ENCODE measurements around the gene GSG1L. TPM values are rescaled to one million over a fixed set of nuclear protein-coding genes. Genes with fewer than 3 reads are reported as not detected.
A peak's percentile ranks its signal among the peaks of the same experiment; 100 is the strongest.

The GSG1L gene
- total RNA-seq, 1 donor, result not detected

- no peaks in the 10 kb centered on the region for H3K36me3 ChIP-seq (ENCODE audit: insufficient read depth, low read length)
- DNase-seq (ENCODE audit: insufficient read length, low spot score, missing footprints), result no peak
- TF ChIP-seq CTCF (IDR thresholded peaks at IDR 0.05; ENCODE audit: extremely low read depth, low read depth, low read length), result no peak
- no peaks in the 10 kb centered on the region for H3K79me2 ChIP-seq (ENCODE audit: insufficient read depth, low read length)
- H3K27ac ChIP-seq (ENCODE audit: low read depth, low read length), result no peak overlapping the region
- H4K20me1 ChIP-seq (ENCODE audit: insufficient read depth, low read length), result no peaks in the 10 kb centered on the region
- no peaks in the 10 kb centered on the region for H3K4me1 ChIP-seq (ENCODE audit: insufficient read depth, low read length)
- no peaks in the 10 kb centered on the region for H3K9me3 ChIP-seq (ENCODE audit: low read depth, low read length)
- H3K4me3 ChIP-seq (ENCODE audit: insufficient read depth, low read length), result no peak overlapping the region
- peaks cover 3% of the 10 kb centered on the region for H3K27me3 ChIP-seq (ENCODE audit: insufficient read depth, low read length)
- H2AFZ ChIP-seq (ENCODE audit: low read length), result no peak overlapping the region
- no peak overlapping the region for H3K4me2 ChIP-seq (ENCODE audit: insufficient read depth, low read length)
Observed at GRCh38 chr16:28027055-28027454, 36.5 kb downstream of the GSG1L start.

- H3K9me3 ChIP-seq (ENCODE audit: low read depth, low read length), result no peaks in the 10 kb centered on the region
- DNase-seq (ENCODE audit: insufficient read length, low spot score, missing footprints), result peak; percentile 39
- no peaks in the 10 kb centered on the region for H3K4me1 ChIP-seq (ENCODE audit: insufficient read depth, low read length)
- H3K4me3 ChIP-seq (ENCODE audit: insufficient read depth, low read length), result no peak overlapping the region
- TF ChIP-seq CTCF (IDR thresholded peaks at IDR 0.05; ENCODE audit: extremely low read depth, low read depth, low read length), result no peak
- no peak overlapping the region for H3K4me2 ChIP-seq (ENCODE audit: insufficient read depth, low read length)
- H3K36me3 ChIP-seq (ENCODE audit: insufficient read depth, low read length), result no peaks in the 10 kb centered on the region
- H3K27me3 ChIP-seq (ENCODE audit: insufficient read depth, low read length), result no peaks in the 10 kb centered on the region
- H2AFZ ChIP-seq (ENCODE audit: low read length), result no peak overlapping the region
- no peak overlapping the region for H3K27ac ChIP-seq (ENCODE audit: low read depth, low read length)
- no peaks in the 10 kb centered on the region for H3K79me2 ChIP-seq (ENCODE audit: insufficient read depth, low read length)
- H4K20me1 ChIP-seq (ENCODE audit: insufficient read depth, low read length), result no peaks in the 10 kb centered on the region
Observed at GRCh38 chr16:28025631-28026030, 37.9 kb downstream of the GSG1L start.

- Histone ChIP-seq H3K27me3 (ENCODE audit: insufficient read depth, low read length) (peaks cover 23% of the 10 kb centered on the region), H3K4me1 (ENCODE audit: insufficient read depth, low read length) (no peaks in the 10 kb centered on the region), H3K36me3 (ENCODE audit: insufficient read depth, low read length) (no peaks in the 10 kb centered on the region), H2AFZ (ENCODE audit: low read length) (no peak overlapping the region), H3K4me2 (ENCODE audit: insufficient read depth, low read length) (no peak overlapping the region), H3K9me3 (ENCODE audit: low read depth, low read length) (peaks cover 5% of the 10 kb centered on the region), H3K4me3 (ENCODE audit: insufficient read depth, low read length) (no peak overlapping the region), H4K20me1 (ENCODE audit: insufficient read depth, low read length) (no peaks in the 10 kb centered on the region), H3K79me2 (ENCODE audit: insufficient read depth, low read length) (no peaks in the 10 kb centered on the region), H3K27ac (ENCODE audit: low read depth, low read length) (no peak overlapping the region)
- TF ChIP-seq CTCF (IDR thresholded peaks at IDR 0.05; ENCODE audit: extremely low read depth, low read depth, low read length), result no peak
- no peak for DNase-seq (ENCODE audit: insufficient read length, low spot score, missing footprints)
Observed at GRCh38 chr16:28019218-28019617, 44.3 kb downstream of the GSG1L start.

GRCh38 chr16:28014851-28015250 is 48.7 kb downstream of the GSG1L start:
- H3K9me3 ChIP-seq (ENCODE audit: low read depth, low read length), result peaks cover 5% of the 10 kb centered on the region
- H3K27ac ChIP-seq (ENCODE audit: low read depth, low read length), result no peak overlapping the region
- peaks cover 22% of the 10 kb centered on the region for H3K4me1 ChIP-seq (ENCODE audit: insufficient read depth, low read length)
- no peak overlapping the region for H3K4me2 ChIP-seq (ENCODE audit: insufficient read depth, low read length)
- H3K36me3 ChIP-seq (ENCODE audit: insufficient read depth, low read length), result no peaks in the 10 kb centered on the region
- DNase-seq (ENCODE audit: insufficient read length, low spot score, missing footprints), result peak; percentile 63
- H4K20me1 ChIP-seq (ENCODE audit: insufficient read depth, low read length), result no peaks in the 10 kb centered on the region
- H3K27me3 ChIP-seq (ENCODE audit: insufficient read depth, low read length), result peaks cover 23% of the 10 kb centered on the region
- TF ChIP-seq CTCF (IDR thresholded peaks at IDR 0.05; ENCODE audit: extremely low read depth, low read depth, low read length), result no peak
- no peaks in the 10 kb centered on the region for H3K79me2 ChIP-seq (ENCODE audit: insufficient read depth, low read length)
- no peak overlapping the region for H2AFZ ChIP-seq (ENCODE audit: low read length)
- no peak overlapping the region for H3K4me3 ChIP-seq (ENCODE audit: insufficient read depth, low read length)

Data from osteoblast (primary cell).